Keratinocyte (primary cell): ENCODE data around the gene RAB30. TPM values are rescaled to one million over a fixed set of nuclear protein-coding genes. Genes with fewer than 3 reads are reported as not detected.

ENCODE experiments used
- DNase-seq: peaks from one replicate; pipeline ENCODE4 v3.0.0-alpha.2; 2011; ENCODE audit warnings: low read depth, missing footprints, low spot score
- FAIRE-seq: peaks from 2 replicates; lab custom pipeline; 2011; peaks lifted over from hg19 to GRCh38; lab: Jason Lieb, UNC
- H2AFZ ChIP-seq: 2 replicates; pipeline ENCODE4 v1.6.0; 2012; ENCODE audit warnings: low read length, control low read depth, inconsistent platforms; ENCODE audit not compliant: control insufficient read depth
- H3K27ac ChIP-seq: 2 replicates; pipeline ENCODE4 v1.5.1; 2011; ENCODE audit warnings: low read length; ENCODE audit not compliant: control insufficient read depth, insufficient read depth
- H3K27me3 ChIP-seq: 3 replicates; pipeline ENCODE4 v1.6.0; 2011; ENCODE audit warnings: low read length; ENCODE audit not compliant: control insufficient read depth, insufficient read depth; ENCODE audit errors: extremely low read depth
- H3K36me3 ChIP-seq, 2 experiments: 2 replicates in 1 of 2; 3 replicates in 1 of 2; pipeline ENCODE4 v1.5.1; 2011; ENCODE audit warnings: low read length in 2 of 2, mild to moderate bottlenecking in 1 of 2; ENCODE audit not compliant: control insufficient read depth in 2 of 2, insufficient read depth in 2 of 2; ENCODE audit errors: extremely low read depth in 1 of 2
- H3K4me1 ChIP-seq: 3 replicates; pipeline ENCODE4 v1.5.1; 2011; ENCODE audit warnings: low read length; ENCODE audit not compliant: control insufficient read depth, insufficient read depth; ENCODE audit errors: extremely low read depth
- H3K4me2 ChIP-seq: 3 replicates; pipeline ENCODE4 v1.6.0; 2011; ENCODE audit warnings: low read depth, low read length; ENCODE audit not compliant: control insufficient read depth, insufficient read depth; ENCODE audit errors: extremely low read depth
- H3K4me3 ChIP-seq, 3 experiments: fragments of 200-600 bp in 1 of 3; sonication (generic) in 1 of 3; 2 replicates in 2 of 3; 3 replicates in 1 of 3; pipeline ENCODE4 v1.5.1; 2011 to 2016; ENCODE audit warnings: low read length in 3 of 3, mild to moderate bottlenecking in 3 of 3, control low read depth in 2 of 3, inconsistent platforms in 1 of 3, low read depth in 1 of 3, mixed read lengths in 1 of 3, mixed run types in 1 of 3, moderate library complexity in 1 of 3; ENCODE audit not compliant: control insufficient read depth in 2 of 3, insufficient read depth in 2 of 3; ENCODE audit errors: extremely low read depth in 1 of 3
- H3K79me2 ChIP-seq: 2 replicates; pipeline ENCODE4 v1.6.0; 2012; ENCODE audit warnings: low read length; ENCODE audit not compliant: control insufficient read depth, insufficient read depth
- H3K9ac ChIP-seq: 3 replicates; pipeline ENCODE4 v1.6.0; 2011; ENCODE audit warnings: low read length; ENCODE audit not compliant: control insufficient read depth, insufficient read depth; ENCODE audit errors: extremely low read depth
- H3K9me1 ChIP-seq: 3 replicates; pipeline ENCODE4 v1.6.0; 2011; ENCODE audit warnings: low read length; ENCODE audit not compliant: control insufficient read depth, insufficient read depth; ENCODE audit errors: extremely low read depth
- H3K9me3 ChIP-seq: 2 replicates; pipeline ENCODE4 v1.5.1; 2012; ENCODE audit warnings: low read depth, low read length; ENCODE audit not compliant: control insufficient read depth
- H4K20me1 ChIP-seq: 3 replicates; pipeline ENCODE4 v1.6.0; 2011; ENCODE audit warnings: low read length; ENCODE audit not compliant: control insufficient read depth, insufficient read depth; ENCODE audit errors: extremely low read depth
- EZH2 ChIP-seq: IDR thresholded peaks from one replicate; pipeline ENCODE4 v1.6.1; 2012; ENCODE audit warnings: inconsistent platforms, mild to moderate bottlenecking, low read length, moderate library complexity
- dilution Hi-C: fragments of 300-500 bp; cut with MboI; formaldehyde crosslinking; loops from one replicate; pipeline ENCODE4 v1.7.0; 2020; ENCODE audit warnings: low sequenced_read_pairs; ENCODE audit not compliant: extremely low pct_ligation_motif_present
- polyA plus RNA-seq, 5 experiments: library from polyadenylated mRNA; depleted of rRNA in 3 of 5; stranded (reverse) in 3 of 5; stranded (forward) in 1 of 5; unstranded in 1 of 5; fragments of >200 nt; gene quantifications; 1 replicate in 1 of 5; 2 replicates in 3 of 5; 3 replicates in 1 of 5; pipeline versions ENCODE4 v1.2.1 to v1.2.3, GENCODE V29; 2011 to 2012; ENCODE audit warnings: missing spikeins in 2 of 5, low read depth in 1 of 5, low replicate concordance in 1 of 5
- TF ChIP-seq, protein P1 (sequence below), 3 experiments: IDR thresholded peaks in 1 of 3; conservative IDR thresholded peaks in 1 of 3; optimal IDR thresholded peaks in 1 of 3; 2 replicates in 2 of 3; 3 replicates in 1 of 3; pipeline versions ENCODE3 to v1.5.1; 2011; ENCODE audit warnings: low read length in 3 of 3, mild to moderate bottlenecking in 3 of 3, moderate library complexity in 2 of 3, control low read depth in 1 of 3, inconsistent platforms in 1 of 3; ENCODE audit not compliant: insufficient read depth in 2 of 3; ENCODE audit errors: extremely low read depth in 1 of 3

Gene RAB30
- polyA plus RNA-seq, 1 donor (not counting 4 experiments of a cell fraction or from before 2014, with no cell fraction given), result 9.3 TPM

DNA sequence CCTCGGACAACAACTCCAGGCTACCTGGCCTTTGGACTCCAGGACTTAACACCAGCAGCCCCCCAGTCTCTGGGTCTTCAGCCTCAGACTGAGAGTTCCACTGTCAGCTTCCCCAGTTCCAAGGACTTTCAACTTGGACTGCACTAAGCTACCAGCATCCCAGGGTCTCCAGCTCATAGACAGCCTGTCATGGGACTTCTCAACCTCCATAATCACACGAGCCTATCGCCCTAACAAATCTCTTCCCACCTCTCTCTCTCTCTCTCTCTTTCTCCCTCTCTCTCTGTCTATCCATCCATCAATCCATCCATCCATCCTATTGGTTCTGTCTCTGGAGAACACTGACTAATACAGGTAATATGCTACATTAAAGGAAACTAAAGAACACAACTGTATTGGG lies 10.7 kb downstream of the RAB30 start:
- H2AFZ ChIP-seq, result no peak overlapping the region
- no peaks in the 10 kb centered on the region for H3K9me1 ChIP-seq
- no peaks in the 10 kb centered on the region for H3K36me3 ChIP-seq
- no peak overlapping the region for H3K4me3 ChIP-seq
- no peak for TF ChIP-seq EZH2
- TF ChIP-seq, protein P1, sequence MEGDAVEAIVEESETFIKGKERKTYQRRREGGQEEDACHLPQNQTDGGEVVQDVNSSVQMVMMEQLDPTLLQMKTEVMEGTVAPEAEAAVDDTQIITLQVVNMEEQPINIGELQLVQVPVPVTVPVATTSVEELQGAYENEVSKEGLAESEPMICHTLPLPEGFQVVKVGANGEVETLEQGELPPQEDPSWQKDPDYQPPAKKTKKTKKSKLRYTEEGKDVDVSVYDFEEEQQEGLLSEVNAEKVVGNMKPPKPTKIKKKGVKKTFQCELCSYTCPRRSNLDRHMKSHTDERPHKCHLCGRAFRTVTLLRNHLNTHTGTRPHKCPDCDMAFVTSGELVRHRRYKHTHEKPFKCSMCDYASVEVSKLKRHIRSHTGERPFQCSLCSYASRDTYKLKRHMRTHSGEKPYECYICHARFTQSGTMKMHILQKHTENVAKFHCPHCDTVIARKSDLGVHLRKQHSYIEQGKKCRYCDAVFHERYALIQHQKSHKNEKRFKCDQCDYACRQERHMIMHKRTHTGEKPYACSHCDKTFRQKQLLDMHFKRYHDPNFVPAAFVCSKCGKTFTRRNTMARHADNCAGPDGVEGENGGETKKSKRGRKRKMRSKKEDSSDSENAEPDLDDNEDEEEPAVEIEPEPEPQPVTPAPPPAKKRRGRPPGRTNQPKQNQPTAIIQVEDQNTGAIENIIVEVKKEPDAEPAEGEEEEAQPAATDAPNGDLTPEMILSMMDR (optimal IDR thresholded peaks at IDR 0.05 in 1 of 3, IDR thresholded peaks at IDR 0.05 in 1 of 3, conservative IDR thresholded peaks at IDR 0.05 in 1 of 3; ENCODE audit: extremely low read depth in 1 of 3, insufficient read depth in 2 of 3, low read length in 3 of 3), result no peak
- peaks cover 7% of the 10 kb centered on the region for H3K79me2 ChIP-seq
- H3K9ac ChIP-seq, result no peak overlapping the region
- H3K4me2 ChIP-seq, result no peak overlapping the region
- H3K27ac ChIP-seq, result no peak overlapping the region
- H3K4me1 ChIP-seq, result peaks cover 19% of the 10 kb centered on the region
- H4K20me1 ChIP-seq, result no peaks in the 10 kb centered on the region
- no peaks in the 10 kb centered on the region for H3K9me3 ChIP-seq
- H3K27me3 ChIP-seq, result no peaks in the 10 kb centered on the region
- dilution Hi-C loops, result no loop called here
- FAIRE-seq (no peak), DNase-seq (no peak)

DNA sequence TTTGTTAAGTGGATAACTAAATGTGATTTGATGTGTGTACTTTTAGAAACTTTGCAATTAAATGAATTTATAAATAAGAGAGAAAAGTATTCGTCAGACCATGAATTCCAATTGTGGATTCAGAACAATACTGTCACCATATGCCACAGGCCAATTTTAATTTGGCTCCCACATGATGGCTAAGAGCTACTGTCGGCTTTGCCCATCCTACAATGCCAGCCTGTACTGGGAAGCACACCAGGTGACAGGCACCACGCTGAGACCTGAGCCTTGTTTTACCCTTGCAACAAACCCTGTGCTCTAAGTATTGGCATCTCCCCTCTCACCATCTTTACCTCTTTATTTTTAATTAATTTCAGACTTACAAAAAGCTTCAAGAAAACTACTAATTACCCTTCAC lies 14.0 kb downstream of the RAB30 start:
- H3K79me2 ChIP-seq, result peaks cover 3% of the 10 kb centered on the region
- H3K4me3 ChIP-seq, result no peak overlapping the region
- H3K9me3 ChIP-seq, result no peaks in the 10 kb centered on the region
- no peak overlapping the region for H3K27ac ChIP-seq
- H3K4me2 ChIP-seq, result no peak overlapping the region
- no peak overlapping the region for H2AFZ ChIP-seq
- H3K36me3 ChIP-seq, result no peaks in the 10 kb centered on the region
- DNase-seq, result no peak
- no peak overlapping the region for H3K9ac ChIP-seq
- peaks cover 31% of the 10 kb centered on the region for H3K4me1 ChIP-seq
- no peaks in the 10 kb centered on the region for H3K27me3 ChIP-seq
- dilution Hi-C loops, result no loop called here
- no peaks in the 10 kb centered on the region for H4K20me1 ChIP-seq
- FAIRE-seq, result no peak
- TF ChIP-seq, protein P1 (optimal IDR thresholded peaks at IDR 0.05 in 1 of 3, IDR thresholded peaks at IDR 0.05 in 1 of 3, conservative IDR thresholded peaks at IDR 0.05 in 1 of 3; ENCODE audit: extremely low read depth in 1 of 3, insufficient read depth in 2 of 3, low read length in 3 of 3), result no peak
- no peak for TF ChIP-seq EZH2
- no peaks in the 10 kb centered on the region for H3K9me1 ChIP-seq
